HG02852 (cell line): ENCODE measurements around the gene COL6A1.

Source experiments
- ATAC-seq: cut with Tn5 transposase; IDR thresholded peaks from one replicate; pipeline ENCODE4 v1.9.1; 2021; ENCODE audit warnings: mild to moderate bottlenecking, moderate library complexity; ENCODE audit not compliant: unreplicated experiment

COL6A1 gene

DNA sequence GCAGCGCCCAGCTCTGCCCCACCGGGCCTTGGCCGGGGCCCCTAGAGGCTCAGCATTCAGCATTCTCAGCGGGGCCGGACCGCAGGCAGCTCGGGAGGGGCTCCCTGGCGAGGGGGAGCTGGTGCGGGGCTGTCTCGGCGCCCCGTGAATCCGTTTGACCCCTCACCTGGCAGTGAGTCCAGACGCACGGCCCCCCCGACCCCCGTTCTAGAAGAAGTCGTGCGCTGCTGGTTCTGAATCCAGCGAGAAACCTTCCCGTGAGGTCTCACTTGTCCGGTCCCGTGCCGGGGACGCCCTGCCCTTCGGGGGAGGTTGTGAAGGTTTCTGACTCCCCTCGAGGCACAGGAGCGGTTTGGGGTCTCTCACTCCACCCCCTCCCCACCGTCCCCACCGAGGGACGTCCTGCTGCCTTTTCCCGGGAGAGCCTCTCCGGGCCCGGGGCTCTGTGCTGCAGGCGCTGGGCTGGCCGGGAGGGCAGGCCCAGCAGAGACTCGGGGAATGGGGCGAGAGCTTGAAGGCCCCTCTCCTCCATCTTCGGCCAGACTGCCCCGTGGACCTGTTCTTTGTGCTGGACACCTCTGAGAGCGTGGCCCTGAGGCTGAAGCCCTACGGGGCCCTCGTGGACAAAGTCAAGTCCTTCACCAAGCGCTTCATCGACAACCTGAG, 655 bp downstream of the COL6A1 start:
- no peak for ATAC-seq

DNA sequence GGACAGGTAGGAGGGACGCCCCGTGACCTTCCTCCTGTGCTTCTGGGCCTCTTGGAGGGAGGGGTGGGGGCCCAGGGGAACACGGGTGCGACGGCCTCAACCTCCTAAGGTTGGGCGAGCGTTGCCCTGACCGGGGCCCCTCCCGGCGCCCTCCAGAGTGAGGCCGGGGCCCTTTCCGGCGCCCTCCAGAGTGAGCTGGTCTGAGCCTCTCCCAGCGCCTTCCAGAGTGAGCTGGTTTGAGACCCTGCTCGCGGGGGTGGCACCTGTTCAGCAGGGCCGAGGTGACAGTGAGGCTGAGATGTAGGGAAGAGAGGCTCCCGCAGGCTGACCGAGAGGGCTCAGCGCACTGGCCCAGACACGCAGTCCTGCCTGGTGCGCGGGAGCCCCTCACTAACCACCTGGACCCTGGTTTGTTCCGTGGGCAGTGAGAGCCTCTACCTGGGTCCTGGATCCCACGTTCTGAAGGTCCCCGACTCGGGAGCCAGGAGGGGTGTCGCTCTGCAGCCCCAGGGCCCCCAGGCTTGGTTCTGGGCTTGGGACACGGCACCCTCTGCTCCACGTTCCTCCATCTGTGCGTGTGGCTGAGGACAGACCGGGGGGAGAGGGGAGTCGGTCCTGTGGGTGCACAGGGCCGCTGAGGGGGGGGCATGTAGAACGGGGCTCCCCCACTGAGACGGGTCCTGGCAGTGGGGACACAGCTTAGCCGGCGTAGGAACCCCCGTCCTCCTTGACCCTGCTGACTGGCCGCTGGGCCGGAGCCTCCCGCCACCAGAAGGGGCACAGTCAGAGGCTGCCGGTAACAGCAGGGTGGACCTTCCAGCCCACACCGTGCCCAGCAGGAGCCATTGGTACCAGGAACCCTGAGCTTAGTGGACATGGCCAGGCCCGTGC, 1.4 kb downstream of the COL6A1 start:
- no peak for ATAC-seq

DNA sequence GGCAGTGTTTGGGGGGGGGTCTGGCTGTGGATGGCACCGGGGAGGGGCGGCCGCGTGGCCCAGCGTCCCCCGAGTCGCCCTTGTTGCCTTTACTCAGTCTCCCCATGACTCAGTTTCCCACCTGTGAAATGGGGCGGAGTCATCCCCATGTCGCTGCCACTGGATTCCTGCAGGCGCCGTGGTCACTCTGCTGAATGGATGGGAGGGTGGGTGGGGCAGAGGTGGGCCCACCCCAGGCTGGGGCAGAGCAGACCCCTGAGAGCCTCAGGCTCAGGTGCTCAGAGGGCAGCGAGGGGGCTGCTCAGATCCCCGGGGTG, 2.0 kb downstream of the COL6A1 start:
- no peak for ATAC-seq

DNA sequence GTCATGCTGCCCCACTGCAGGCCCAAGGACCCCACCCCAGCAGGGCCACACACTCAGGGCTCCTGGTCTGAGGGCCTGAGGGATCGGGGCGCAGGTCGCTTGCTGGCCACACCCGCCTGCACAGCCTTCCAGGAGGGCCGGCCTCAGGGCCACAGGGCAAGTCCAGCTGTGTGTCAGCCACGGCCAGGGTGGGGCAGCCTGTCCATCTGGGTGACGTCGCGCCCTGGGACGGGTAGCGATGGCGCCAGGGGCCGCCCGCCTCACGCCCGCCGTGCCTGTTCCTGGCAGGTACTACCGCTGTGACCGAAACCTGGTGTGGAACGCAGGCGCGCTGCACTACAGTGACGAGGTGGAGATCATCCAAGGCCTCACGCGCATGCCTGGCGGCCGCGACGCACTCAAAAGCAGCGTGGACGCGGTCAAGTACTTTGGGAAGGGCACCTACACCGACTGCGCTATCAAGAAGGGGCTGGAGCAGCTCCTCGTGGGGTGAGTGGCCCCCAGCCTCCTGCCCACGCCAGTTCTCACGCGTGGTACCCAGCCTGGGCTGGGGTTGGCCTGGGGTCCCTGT, 2.5 kb downstream of the COL6A1 start:
- ATAC-seq, result no peak

DNA sequence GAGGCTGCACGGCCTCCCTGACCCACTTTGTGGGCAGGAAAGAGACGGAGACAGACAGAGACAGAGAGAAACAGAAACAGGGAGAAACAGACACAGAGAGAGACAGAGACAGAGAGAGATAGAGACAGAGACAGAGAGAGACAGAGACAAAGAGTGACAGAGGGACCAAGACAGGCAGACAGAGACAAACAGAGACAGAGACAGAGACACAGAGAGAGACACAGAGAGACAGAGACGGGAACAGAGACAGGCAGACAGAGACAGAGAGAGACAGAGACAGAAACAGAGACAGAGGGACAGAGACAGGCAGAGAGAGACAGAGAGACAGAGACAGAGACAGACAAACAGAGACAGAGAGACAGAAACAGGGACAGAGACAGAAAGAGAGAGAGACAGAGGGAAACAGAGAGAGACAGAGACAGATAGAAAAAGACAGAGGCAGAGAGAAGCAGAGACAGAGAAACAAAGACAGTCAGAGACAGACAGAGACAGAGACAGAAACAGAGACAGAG, 3.1 kb downstream of the COL6A1 start:
- ATAC-seq, result no peak

DNA sequence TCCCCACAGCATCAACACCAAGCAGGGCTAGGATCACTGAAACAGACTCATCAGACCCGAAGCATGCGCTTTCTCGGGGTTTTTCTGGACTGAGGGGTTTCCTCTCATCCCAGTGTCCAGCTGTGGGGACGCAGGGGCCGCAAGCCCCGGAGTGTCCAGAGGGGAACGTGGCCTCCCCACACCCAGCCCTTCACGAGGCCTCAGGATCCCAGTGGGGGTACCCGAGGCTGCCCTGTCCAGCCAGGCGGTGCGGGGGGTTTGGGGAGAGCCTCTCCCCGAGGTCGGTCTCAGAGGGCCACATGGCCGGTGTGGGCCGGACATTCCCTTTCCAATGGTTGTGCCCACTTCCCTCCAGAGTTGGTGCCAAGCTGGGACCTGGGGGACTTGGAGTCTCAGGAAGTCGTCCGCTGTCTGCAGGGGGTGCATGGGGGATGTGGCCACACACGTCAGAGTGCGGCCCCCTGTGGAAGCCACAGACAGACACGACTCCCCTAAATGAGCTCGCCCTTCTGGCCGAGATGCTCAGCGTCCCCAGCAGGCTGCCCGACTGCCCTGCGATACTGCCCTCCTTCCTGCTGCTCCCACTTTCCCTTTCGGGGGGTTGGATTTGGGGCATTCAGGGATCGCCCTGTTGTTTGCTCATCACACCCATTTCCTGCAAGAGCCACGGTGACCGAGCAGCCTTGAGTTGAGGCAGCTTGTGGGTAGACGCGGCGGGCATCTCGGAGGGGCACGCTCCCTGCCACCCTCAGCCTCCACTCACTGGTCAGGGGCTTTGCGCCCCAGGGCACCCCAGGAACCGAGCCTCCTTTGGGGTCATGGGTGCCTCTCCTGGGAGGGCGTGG, 4.1 kb downstream of the COL6A1 start:
- ATAC-seq, result no peak

DNA sequence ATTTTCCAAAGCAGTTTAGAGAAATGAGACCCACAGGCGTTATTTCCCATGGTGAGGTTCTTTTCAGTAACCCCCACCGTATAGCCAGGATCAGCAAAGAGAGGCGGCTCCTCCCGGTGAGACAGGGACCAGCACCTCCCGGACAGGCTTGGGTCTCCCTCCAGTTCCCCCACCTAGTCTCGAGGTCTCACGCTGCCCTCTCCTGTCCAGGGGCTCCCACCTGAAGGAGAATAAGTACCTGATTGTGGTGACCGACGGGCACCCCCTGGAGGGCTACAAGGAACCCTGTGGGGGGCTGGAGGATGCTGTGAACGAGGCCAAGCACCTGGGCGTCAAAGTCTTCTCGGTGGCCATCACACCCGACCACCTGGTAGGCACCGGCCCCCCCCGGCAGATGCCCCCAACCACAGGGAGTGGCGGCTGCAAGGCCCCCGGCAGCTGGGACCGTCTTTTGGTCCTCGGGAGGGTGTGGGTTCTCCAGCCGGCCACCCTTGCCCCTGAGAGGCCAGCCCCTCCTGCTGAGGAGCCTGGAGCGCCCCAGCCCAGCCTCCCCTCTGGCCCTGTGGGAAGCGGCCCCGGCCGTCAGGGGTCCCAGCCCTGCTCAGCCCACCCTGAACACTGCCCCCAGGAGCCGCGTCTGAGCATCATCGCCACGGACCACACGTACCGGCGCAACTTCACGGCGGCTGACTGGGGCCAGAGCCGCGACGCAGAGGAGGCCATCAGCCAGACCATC, 4.9 kb downstream of the COL6A1 start:
- ATAC-seq, result no peak

DNA sequence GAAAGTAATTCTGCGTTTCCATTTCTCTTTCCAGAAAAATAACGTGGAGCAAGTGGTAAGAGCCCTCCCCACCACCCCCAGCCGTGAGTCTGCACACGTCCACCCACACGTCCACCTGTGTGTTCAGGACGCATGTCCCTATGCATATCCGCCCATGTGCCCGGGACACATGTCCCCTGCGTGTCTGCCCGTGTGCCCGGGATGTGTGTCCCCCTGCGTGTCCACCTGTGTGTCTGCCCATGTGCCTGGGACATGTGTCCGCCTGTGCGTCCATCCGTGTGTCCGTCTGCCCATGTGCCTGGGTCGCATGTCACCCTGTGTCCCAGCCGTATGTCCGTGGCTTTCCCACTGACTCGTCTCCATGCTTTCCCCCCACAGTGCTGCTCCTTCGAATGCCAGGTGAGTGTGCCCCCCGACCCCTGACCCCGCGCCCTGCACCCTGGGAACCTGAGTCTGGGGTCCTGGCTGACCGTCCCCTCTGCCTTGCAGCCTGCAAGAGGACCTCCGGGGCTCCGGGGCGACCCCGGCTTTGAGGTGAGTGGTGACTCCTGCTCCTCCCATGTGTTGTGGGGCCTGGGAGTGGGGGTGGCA, 5.6 kb downstream of the COL6A1 start:
- no peak for ATAC-seq

DNA sequence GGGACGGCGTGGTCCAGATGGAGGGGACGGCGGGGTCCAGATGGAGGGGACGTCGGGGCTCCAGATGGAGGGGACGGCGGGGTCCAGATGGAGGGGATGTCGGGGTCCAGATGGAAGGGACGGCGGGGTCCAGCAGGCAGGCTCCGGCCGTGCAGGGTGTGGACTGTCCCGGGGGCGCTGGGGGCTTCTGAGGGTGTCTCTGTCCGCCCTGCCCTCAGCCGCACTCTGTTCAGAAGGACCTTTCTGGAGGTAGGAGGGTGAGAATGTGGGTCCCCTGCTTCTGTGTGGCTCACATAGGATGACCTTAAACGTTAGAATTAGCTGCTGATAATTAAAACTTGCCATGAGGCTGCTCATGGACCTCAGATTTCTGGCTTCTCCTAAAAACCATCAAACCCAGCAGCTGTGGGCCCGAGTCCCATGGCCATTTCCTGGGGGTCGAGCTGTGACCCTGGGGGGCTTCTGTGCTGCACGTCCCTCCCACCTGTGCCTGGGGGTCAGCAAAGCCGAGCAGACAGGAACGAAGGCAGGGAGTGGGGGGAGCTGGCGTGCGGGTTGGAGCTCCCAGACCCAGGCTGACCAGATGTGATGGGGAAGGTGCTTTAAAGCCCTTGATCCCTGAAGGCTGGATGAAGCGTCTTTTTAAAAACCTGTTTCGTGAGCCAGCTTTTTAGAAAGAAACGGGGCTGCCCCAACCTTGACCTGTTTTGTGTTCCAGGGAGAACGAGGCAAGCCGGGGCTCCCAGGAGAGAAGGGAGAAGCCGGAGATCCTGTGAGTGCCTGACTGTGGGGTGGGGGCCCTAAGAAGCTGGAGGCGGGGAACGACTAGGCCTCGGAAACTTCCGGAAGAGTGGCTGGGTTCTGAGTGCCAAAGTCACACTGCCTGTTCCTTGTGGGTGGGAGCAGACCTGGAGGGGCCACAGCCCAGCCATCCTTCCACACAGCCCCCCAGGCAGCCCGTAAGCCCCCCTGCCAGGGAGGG, 7.1 kb downstream of the COL6A1 start:
- no peak for ATAC-seq

DNA sequence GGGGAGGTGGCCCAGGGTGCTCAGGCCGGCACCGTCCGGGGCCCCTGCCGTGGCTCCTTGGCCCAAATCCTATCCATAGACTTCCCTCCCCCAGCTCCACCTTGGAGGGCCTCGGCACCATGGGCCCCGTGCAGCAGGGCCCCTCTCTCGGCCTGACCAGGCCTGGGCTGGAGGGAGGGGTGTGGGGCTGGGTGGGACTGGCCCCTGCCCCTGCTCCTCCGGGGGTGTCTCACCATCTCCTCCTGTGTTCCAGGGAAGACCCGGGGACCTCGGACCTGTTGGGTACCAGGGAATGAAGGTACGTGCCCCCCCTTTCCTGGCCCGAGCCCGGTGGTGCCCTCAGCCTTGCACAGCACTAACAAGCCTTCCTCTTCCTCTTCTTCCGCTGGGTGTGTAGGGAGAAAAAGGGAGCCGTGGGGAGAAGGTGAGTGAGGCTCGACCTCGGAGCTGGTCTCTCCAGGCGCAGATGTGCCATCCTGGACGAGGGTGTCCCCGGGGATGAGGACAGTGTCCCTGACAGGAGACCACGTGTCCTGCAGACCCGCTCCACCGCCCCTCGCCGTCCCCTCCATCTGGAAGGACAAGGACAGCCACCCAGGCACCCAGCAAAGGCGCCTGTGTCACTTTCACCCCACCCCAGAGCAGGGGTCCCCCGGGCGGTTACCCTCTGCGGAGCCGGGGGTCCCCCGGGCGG, 7.9 kb downstream of the COL6A1 start:
- ATAC-seq, result no peak

DNA sequence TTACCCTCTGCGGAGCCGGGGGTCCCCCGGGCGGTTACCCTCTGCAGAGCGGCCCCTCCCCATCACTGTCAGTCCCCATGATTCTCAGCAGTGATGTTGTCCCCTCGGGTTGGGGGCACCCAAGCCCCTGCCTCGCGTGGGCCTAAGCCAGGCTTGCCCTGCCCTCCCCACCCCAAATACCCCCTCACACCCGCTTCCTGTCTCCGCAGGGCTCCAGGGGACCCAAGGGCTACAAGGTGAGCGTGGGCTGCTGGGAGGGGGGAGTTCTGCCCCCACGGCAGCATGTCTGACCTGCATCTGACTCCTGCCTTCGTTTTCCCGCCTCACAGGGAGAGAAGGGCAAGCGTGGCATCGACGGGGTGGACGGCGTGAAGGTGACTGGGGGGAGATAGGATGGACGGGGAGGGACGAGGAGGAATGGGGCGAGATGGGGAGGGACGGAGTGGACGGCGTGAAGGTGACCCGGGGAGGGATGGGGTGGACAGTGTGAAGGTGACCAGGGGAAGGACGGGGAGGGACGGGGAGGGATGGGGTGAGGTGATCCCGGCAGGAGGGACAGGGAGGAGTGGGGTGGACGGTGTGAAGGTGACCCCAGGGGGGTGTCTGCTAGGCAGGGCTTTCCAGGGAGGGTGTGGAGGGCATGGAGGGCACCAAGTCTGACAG, 8.6 kb downstream of the COL6A1 start:
- no peak for ATAC-seq

DNA sequence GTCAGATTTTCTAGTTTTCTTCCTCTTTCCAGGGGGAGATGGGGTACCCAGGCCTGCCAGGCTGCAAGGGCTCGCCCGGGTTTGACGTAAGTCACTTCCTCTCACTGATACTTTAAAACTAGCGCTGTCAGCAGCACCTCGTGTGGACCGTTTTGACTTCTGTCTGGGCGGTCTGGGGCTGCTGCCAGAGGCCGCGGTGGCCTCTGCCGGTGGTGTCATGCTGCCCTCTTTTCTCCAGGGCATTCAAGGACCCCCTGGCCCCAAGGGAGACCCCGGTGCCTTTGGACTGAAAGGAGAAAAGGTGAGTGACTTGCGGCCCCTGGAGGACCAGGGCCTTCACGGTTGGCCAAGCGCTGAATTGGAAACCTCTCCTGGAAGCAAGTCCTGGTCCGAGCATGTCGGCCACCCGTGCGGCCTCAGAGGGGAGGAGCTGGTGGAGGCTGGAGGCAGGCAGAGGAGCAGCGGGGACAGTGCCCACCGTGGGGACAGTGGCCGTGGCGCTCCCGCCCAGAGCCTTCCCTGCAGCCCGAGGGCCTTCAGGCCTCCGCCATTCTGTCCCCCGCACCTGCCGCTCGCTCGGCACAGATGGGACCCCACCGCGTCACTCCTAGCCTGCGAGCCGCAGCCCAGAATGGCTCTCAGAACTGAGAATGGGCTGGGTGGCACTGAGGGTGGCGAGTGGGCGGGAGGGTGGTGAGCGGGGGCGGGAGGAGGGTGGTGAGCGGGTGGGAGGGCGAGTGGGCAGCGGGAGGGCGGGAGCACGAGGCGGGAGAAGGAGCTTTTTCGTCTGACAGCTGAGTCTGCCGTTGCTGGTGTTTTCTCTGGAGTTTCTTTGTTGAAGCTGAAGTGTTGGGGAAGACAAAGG, 9.4 kb downstream of the COL6A1 start:
- ATAC-seq, result no peak

DNA sequence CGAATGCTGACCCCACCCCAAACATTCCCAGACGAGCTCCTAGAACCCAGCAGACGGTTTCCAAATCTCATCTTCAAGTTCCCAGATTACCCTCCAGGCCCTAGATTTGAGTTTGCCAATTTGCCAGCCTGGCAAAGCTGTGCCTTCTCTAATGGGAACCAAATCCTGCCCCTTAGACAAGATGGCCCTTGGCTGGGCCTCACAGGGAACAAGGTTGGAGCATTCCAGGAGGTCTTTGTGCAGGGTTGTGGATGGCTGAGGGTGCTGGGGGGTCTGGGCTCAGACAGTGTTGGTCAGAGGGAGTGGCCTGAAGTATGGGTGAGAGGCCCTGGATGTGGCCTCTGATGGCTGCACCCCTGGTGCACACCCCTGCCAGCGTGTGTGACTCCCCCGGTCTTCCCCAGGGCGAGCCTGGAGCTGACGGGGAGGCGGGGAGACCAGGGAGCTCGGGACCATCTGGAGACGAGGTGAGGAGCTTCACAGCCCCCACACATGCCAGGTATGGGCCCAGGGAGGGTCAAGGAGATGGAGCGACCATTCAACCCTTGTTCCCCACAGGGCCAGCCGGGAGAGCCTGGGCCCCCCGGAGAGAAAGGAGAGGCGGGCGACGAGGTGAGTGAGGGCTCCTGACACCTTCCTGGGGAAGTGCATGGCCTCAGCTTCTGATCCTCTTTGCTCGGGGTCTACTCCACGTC, 10.2 kb downstream of the COL6A1 start:
- no peak for ATAC-seq

DNA sequence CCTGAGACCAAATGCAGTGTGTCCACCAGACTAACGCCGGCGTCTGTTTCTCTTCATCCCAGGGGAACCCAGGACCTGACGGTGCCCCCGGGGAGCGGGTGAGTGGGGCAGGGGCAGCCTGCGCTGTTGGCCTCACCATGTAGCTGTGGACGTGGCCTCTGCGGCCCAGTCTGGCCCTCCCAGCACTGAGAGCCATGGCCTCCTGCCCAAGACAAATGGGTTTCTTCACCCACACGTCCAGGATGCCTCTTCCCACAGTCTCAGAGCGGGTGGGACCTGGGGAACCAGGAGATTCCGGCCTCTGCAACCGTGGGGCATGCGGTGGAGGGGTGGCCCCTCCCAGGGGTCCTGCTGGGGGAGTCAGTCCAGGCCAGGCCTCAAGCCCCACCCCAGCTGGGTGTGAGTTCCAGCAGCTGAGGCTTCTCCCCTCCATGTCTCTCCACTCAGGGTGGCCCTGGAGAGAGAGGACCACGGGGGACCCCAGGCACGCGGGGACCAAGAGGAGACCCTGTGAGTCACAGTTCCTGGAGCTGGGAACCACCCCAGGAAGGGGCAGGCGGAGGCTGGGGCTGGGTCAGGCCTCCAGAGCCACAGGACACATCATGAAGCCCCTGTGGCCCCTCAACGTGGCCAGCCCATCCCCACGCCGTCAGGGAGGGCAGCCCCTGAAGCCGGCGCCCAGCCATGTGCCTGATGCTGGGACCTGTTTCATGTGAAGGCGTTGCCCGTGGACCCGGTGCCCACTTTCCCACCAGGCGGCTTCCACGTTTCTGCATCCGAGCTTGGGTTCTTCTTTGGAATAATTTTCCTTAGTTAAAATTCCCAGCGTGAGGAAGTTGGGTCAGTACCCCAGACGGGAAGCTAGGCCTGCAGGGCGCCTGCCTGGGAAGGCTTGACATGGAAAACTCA, 11.0 kb downstream of the COL6A1 start:
- no peak for ATAC-seq
